K562 (cell line): ENCODE measurements around the gene CAMSAP2. TPM values are rescaled to one million over a fixed set of nuclear protein-coding genes. Genes with fewer than 3 reads are reported as not detected.

Experiments used
- ATAC-seq: fragments of 200-7000 bp; cut with Tn5 transposase; 3 replicates; pipeline ENCODE4 v1.9.1; 2020; ENCODE audit warnings: moderate library complexity
- BruUV-seq: library from RNA; stranded (reverse); fragments of 400-500 nt; replicated peaks from 2 replicates; lab custom pipeline; 2021; lab: Mats Ljungman, UMichigan
- CTCF ChIA-PET: fragments of 300-600 bp; formaldehyde crosslinking; extraction: SDS; loops from one replicate; lab custom pipeline; 2021; ENCODE audit warnings: low intra/inter-chr PET ratio; lab: Yijun Ruan, JAX
- POLR2A ChIA-PET: fragments of 300-600, 350-650 bp; sonication (Branson Sonifier 250); formaldehyde crosslinking; extraction: SDS; loops from one replicate; lab custom pipeline; 2021; ENCODE audit warnings: antibody characterized with exemption, inconsistent platforms; lab: Yijun Ruan, JAX
- DNase-seq, 4 experiments: peaks; one replicate each; pipeline versions ENCODE4 v3.0.0 to v3.0.0-alpha.2; 2011 to 2018; ENCODE audit warnings: low spot score in 3 of 4, mixed read lengths in 3 of 4; ENCODE audit errors: extremely low read depth in 1 of 4
- FAIRE-seq: peaks from 2 replicates; lab custom pipeline; 2011; peaks lifted over from hg19 to GRCh38; lab: Jason Lieb, UNC
- H2AFZ ChIP-seq: 2 replicates; pipeline ENCODE4 v1.6.0; 2011; ENCODE audit warnings: low read depth, low read length, control low read depth, inconsistent platforms
- H3K27ac ChIP-seq: fragments of 200-600 bp; 3 replicates; pipeline ENCODE4 v1.8.0; 2011; ENCODE audit warnings: low read depth, mild to moderate bottlenecking, control low read depth, inconsistent platforms, low read length, moderate library complexity, mixed read lengths; ENCODE audit errors: extremely low read depth
- H3K27me3 ChIP-seq, 2 experiments: fragments of 300-600 bp in 1 of 2; 2 replicates in 1 of 2; 3 replicates in 1 of 2; pipeline versions ENCODE4 v1.6.0 to v1.8.0; 2011; ENCODE audit warnings: inconsistent platforms in 2 of 2, low read length in 2 of 2, mild to moderate bottlenecking in 1 of 2, mixed read lengths in 1 of 2, moderate library complexity in 1 of 2; ENCODE audit not compliant: control insufficient read depth in 2 of 2, insufficient read depth in 2 of 2
- H3K36me3 ChIP-seq: fragments of 300-600 bp; 3 replicates; pipeline ENCODE4 v1.8.0; 2011; ENCODE audit warnings: mild to moderate bottlenecking, low read length, inconsistent platforms; ENCODE audit not compliant: control insufficient read depth, insufficient read depth
- H3K4me1 ChIP-seq, 2 experiments: fragments of 200-600 bp in 1 of 2; replicated peaks in 1 of 2; 2 replicates in 1 of 2; 3 replicates in 1 of 2; pipeline versions ENCODE4 v1.5.1 to v1.8.0; 2011; ENCODE audit warnings: inconsistent platforms in 2 of 2, low read length in 2 of 2, mild to moderate bottlenecking in 1 of 2, mixed read lengths in 1 of 2, moderate library complexity in 1 of 2; ENCODE audit not compliant: control insufficient read depth in 2 of 2, insufficient read depth in 2 of 2
- H3K4me2 ChIP-seq: 2 replicates; pipeline ENCODE4 v1.6.1; 2011; ENCODE audit warnings: low read length, control low read depth, inconsistent platforms, mixed read lengths; ENCODE audit not compliant: insufficient read depth
- H3K4me3 ChIP-seq: fragments of 200-600 bp; sonication (generic), shearing (Covaris generic); 2 replicates; pipeline ENCODE4 v1.5.1; 2016; ENCODE audit warnings: control low read depth, inconsistent platforms
- H3K79me2 ChIP-seq: fragments of 200-600 bp; 3 replicates; pipeline ENCODE4 v1.8.0; 2011; ENCODE audit warnings: low read length, inconsistent platforms; ENCODE audit not compliant: control insufficient read depth, insufficient read depth
- H3K9ac ChIP-seq, 2 experiments: 2 replicates each; pipeline versions ENCODE4 v1.6.0 to v1.6.1; 2011; ENCODE audit warnings: low read depth in 2 of 2, low read length in 2 of 2, control low read depth in 1 of 2, inconsistent platforms in 1 of 2, mild to moderate bottlenecking in 1 of 2, mixed read lengths in 1 of 2; ENCODE audit not compliant: insufficient read depth in 1 of 2
- H3K9me1 ChIP-seq: one replicate; pipeline ENCODE4 v1.6.0; 2011; ENCODE audit warnings: inconsistent platforms, mild to moderate bottlenecking, low read length, moderate library complexity; ENCODE audit not compliant: control insufficient read depth, insufficient read depth
- H3K9me3 ChIP-seq: replicated peaks from 2 replicates; pipeline ENCODE4 v1.5.1; 2011; ENCODE audit warnings: low read depth, low read length, inconsistent platforms; ENCODE audit not compliant: control insufficient read depth, insufficient read depth
- H4K20me1 ChIP-seq: replicated peaks from 2 replicates; pipeline ENCODE4 v1.6.1; 2011; ENCODE audit warnings: low read length, inconsistent platforms, mixed read lengths; ENCODE audit not compliant: control insufficient read depth, insufficient read depth
- ARID1B ChIP-seq: fragments of 450-650 bp; IDR thresholded peaks from 2 replicates; pipeline ENCODE4 v1.6.1; 2016; ENCODE audit warnings: antibody characterized with exemption, mild to moderate bottlenecking, inconsistent platforms
- ATF1 ChIP-seq, 2 experiments: fragments of 450-650 bp in 1 of 2; IDR thresholded peaks; 2 replicates each; pipeline ENCODE4 v1.6.1; 2016; ENCODE audit warnings: missing compliant biosample characterization in 1 of 2, missing genetic modification characterization in 1 of 2
- BMI1 ChIP-seq: fragments of 150-350 bp; IDR thresholded peaks from 2 replicates; pipeline ENCODE4 v1.6.1; 2014; ENCODE audit warnings: low read length
- CBFA2T2 ChIP-seq: fragments of 450-650 bp; conservative IDR thresholded peaks from 2 replicates; pipeline ENCODE4 v1.6.1; 2017; ENCODE audit warnings: mild to moderate bottlenecking
- DMBX1 ChIP-seq: fragments of 250-450 bp; sonication (Bioruptor Pico); IDR thresholded peaks from 2 replicates; pipeline ENCODE4 v1.8.0; 2022; ENCODE audit warnings: inconsistent platforms, mild to moderate bottlenecking, moderate library complexity, borderline replicate concordance
- LCOR ChIP-seq: sonication (generic); formaldehyde crosslinking; IDR thresholded peaks from 2 replicates; pipeline ENCODE4 v1.8.0; 2022; ENCODE audit warnings: mild to moderate bottlenecking, missing genetic modification reagents
- NBN ChIP-seq: fragments of 450-650 bp; IDR thresholded peaks from 2 replicates; pipeline ENCODE4 v1.6.1; 2016; ENCODE audit warnings: low read depth, mild to moderate bottlenecking
- NR4A1 ChIP-seq, 2 experiments: fragments of 250-450 bp in 1 of 2; fragments of 450-650 bp in 1 of 2; sonication (Bioruptor Pico) in 1 of 2; IDR thresholded peaks; 2 replicates each; pipeline versions ENCODE4 v1.4.0 to v1.6.1; 2016 to 2020; ENCODE audit warnings: mild to moderate bottlenecking in 2 of 2, missing compliant biosample characterization in 1 of 2, missing genetic modification characterization in 1 of 2, moderate library complexity in 1 of 2
- SOX6 ChIP-seq: fragments of 450-650 bp; IDR thresholded peaks from 2 replicates; pipeline ENCODE4 v1.6.1; 2014; ENCODE audit warnings: mild to moderate bottlenecking
- ZFP1 ChIP-seq: fragments of 450-650 bp; formaldehyde crosslinking; IDR thresholded peaks from 2 replicates; pipeline ENCODE4 v1.4.0; 2020; ENCODE audit warnings: mild to moderate bottlenecking, mixed read lengths
- ZNF197 ChIP-seq: fragments of 200-800 bp; sonication (Bioruptor generic); IDR thresholded peaks from 2 replicates; pipeline ENCODE4 v1.6.1; 2016; ENCODE audit warnings: low read depth, missing genetic modification characterization, missing compliant biosample characterization
- ZNF324 ChIP-seq: fragments of 250-450 bp; sonication (Bioruptor Pico); IDR thresholded peaks from 2 replicates; pipeline ENCODE4 v1.4.0; 2020; ENCODE audit warnings: mild to moderate bottlenecking
- ZNF766 ChIP-seq: fragments of 200-800 bp; sonication (Bioruptor generic); conservative IDR thresholded peaks from 2 replicates; pipeline ENCODE4 v1.6.1; 2016; ENCODE audit warnings: missing genetic modification characterization, missing compliant biosample characterization
- ZNF79 ChIP-seq: fragments of 250-450 bp; sonication (Bioruptor Pico); IDR thresholded peaks from 2 replicates; pipeline ENCODE4 v1.4.0; 2020; ENCODE audit warnings: low read depth, mild to moderate bottlenecking, moderate library complexity
- WGBS: fragments of 100-300 bp; shearing (Covaris generic); methylation state at CpG from one replicate; pipeline ENCODE4 v1.1.6; 2016; ENCODE audit warnings: low coverage, mixed read lengths; ENCODE audit not compliant: insufficient coverage; ENCODE audit errors: missing lambda C conversion rate; 5-methylcytosine and 5-hydroxymethylcytosine counted together
- in situ Hi-C: fragments of 300-500 bp; cut with MboI; formaldehyde crosslinking; loops from 4 replicates; pipeline ENCODE4 v1.15.0; 2018; ENCODE audit warnings: inconsistent platforms, mixed read lengths
- intact Hi-C: fragments of 100-400 bp; cut with micrococcal nuclease; formaldehyde crosslinking; loops from 2 replicates; pipeline ENCODE4 v1.14.2; 2022
- polyA plus RNA-seq, 8 experiments: library from polyadenylated mRNA; depleted of rRNA in 4 of 8; stranded (reverse) in 5 of 8; unstranded in 3 of 8; fragments of >200 nt; fragmentation: Nextera tagmentation in 2 of 8; fragmentation: Illumina TruSeq in 1 of 8; extraction: Ambion mirVana in 2 of 8; extraction: Trizol in 1 of 8; gene quantifications; 2 replicates each; pipeline versions ENCODE4 v1.2.1 to v1.2.3, GENCODE V29; 2011 to 2014; ENCODE audit warnings: inconsistent platforms in 1 of 8, missing spikeins in 1 of 8
- total RNA-seq, 7 experiments: library from RNA; depleted of rRNA in 6 of 7; stranded (reverse); fragments of >200 nt in 6 of 7; fragmentation: Illumina TruSeq in 2 of 7; extraction: Trizol in 2 of 7; gene quantifications; 2 replicates each; pipeline versions ENCODE4 v1.2.1 to v1.2.3, GENCODE V29; 2011 to 2021; ENCODE audit warnings: low replicate concordance in 1 of 7
- TF ChIP-seq, protein P1 (sequence below), 3 experiments: fragments of 200-800 bp in 1 of 3; fragments of 250-450 bp in 1 of 3; fragments of 450-650 bp in 1 of 3; sonication (Bioruptor Pico) in 1 of 3; sonication (Bioruptor generic) in 1 of 3; formaldehyde crosslinking in 1 of 3; IDR thresholded peaks; 2 replicates each; pipeline versions ENCODE4 v1.6.1 to v1.8.0; 2016 to 2022; ENCODE audit warnings: mild to moderate bottlenecking in 2 of 3, missing genetic modification characterization in 2 of 3, missing compliant biosample characterization in 1 of 3, moderate library complexity in 1 of 3
- TF ChIP-seq, protein P2 (sequence below), 2 experiments: fragments of 250-450 bp in 1 of 2; fragments of 450-650 bp in 1 of 2; sonication (Bioruptor Pico) in 1 of 2; IDR thresholded peaks; 2 replicates each; pipeline versions ENCODE4 v1.6.1 to v1.8.0; 2016 to 2021; ENCODE audit warnings: mild to moderate bottlenecking in 2 of 2, moderate library complexity in 2 of 2, missing compliant biosample characterization in 1 of 2, missing genetic modification characterization in 1 of 2
- TF ChIP-seq, protein P3 (sequence below): fragments of 250-450 bp; sonication (Bioruptor Pico); IDR thresholded peaks from 2 replicates; pipeline ENCODE4 v1.4.0; 2020

CAMSAP2 gene
- total and polyA plus RNA-seq, 9 of the 15 experiments (the other 6 are each of a cell fraction or from before 2014, with no cell fraction given) = 1.4 to 7.5 (median 2.7) TPM

DNA sequence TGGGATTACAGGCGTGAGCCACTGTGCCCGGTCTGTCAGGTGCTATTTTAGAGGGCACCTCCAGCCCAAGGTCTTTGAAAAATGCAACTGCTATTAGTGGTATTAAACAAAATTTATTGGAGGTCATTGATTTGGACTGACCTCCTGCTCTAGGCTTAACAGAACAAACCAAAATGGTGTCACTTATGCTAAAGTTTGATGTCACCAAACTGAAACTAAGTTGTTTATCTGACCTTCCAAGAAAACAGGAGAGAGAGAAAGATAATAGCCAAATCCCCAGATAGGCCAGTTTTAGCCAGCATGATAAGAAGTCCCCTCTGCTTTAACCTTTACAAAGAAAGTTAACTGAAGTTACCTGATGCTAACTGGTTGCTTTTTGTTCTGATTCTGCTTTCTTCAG lies 147.9 kb downstream of the CAMSAP2 start:
- POLR2A ChIA-PET = interaction anchor here (0.6 kb wide), 1 partner anchor 8 kb away, joined by 3 read pairs; no protein-coding TSS in a partner anchor
- no peak for DNase-seq
- Histone ChIP-seq H3K4me3 (no peak overlapping the region), H3K27me3 (peaks cover 52 to 59% of the 10 kb centered on the region in 2 experiments), H3K4me1 (peaks cover 7 to 13% of the 10 kb centered on the region in 2 experiments; a peak in 4 of 5 replicates), H2AFZ (no peak overlapping the region), H3K36me3 (no peaks in the 10 kb centered on the region), H3K79me2 (no peaks in the 10 kb centered on the region), H4K20me1 (peaks cover 12% of the 10 kb centered on the region; the same call in 1 of the 2 replicates), H3K9me3 (no peaks in the 10 kb centered on the region), H3K9me1 (no peaks in the 10 kb centered on the region), H3K9ac (no peak overlapping the region), H3K4me2 (no peak overlapping the region), H3K27ac (no peak overlapping the region)
- no TSS peak for BruUV-seq
- CTCF ChIA-PET = no interaction called here
- WGBS = 6% methylated on average over 2 of the region's 2 CpGs
- ATAC-seq = no peak
- intact Hi-C loops (no loop called here), in situ Hi-C loops (no loop called here)
- peak; percentile 23 for FAIRE-seq
- TF ChIP-seq ZNF79 (CRISPR knock-in tag) (peak; percentile 84), DMBX1 (CRISPR knock-in tag) (peak; percentile 92), ARID1B (peak; percentile 59), LCOR (CRISPR knock-in tag) (peak; percentile 35; the same call in 1 of the 2 replicates), ZNF324 (CRISPR knock-in tag) (no peak), CBFA2T2 (peak; percentile 19; the same call in 1 of the 2 replicates), NBN (no peak), ZFP1 (CRISPR knock-in tag) (peak; percentile 68; the same call in 1 of the 2 replicates), BMI1 (no peak), ZNF766 (CRISPR knock-in tag) (peak; percentile 93), SOX6 (peak; percentile 41; the same call in 1 of the 2 replicates), ATF1 (CRISPR knock-in tag; IDR thresholded peaks at IDR 0.05) (no peak), ATF1 (tag; IDR thresholded peaks at IDR 0.05) (peak; percentile 21; the same call in 1 of the 2 replicates), ZNF197 (peak; percentile 87), NR4A1 (CRISPR knock-in tag; IDR thresholded peaks at IDR 0.05) (no peak), NR4A1 (tag; IDR thresholded peaks at IDR 0.05) (peak; percentile 97)
- TF ChIP-seq, protein P1, sequence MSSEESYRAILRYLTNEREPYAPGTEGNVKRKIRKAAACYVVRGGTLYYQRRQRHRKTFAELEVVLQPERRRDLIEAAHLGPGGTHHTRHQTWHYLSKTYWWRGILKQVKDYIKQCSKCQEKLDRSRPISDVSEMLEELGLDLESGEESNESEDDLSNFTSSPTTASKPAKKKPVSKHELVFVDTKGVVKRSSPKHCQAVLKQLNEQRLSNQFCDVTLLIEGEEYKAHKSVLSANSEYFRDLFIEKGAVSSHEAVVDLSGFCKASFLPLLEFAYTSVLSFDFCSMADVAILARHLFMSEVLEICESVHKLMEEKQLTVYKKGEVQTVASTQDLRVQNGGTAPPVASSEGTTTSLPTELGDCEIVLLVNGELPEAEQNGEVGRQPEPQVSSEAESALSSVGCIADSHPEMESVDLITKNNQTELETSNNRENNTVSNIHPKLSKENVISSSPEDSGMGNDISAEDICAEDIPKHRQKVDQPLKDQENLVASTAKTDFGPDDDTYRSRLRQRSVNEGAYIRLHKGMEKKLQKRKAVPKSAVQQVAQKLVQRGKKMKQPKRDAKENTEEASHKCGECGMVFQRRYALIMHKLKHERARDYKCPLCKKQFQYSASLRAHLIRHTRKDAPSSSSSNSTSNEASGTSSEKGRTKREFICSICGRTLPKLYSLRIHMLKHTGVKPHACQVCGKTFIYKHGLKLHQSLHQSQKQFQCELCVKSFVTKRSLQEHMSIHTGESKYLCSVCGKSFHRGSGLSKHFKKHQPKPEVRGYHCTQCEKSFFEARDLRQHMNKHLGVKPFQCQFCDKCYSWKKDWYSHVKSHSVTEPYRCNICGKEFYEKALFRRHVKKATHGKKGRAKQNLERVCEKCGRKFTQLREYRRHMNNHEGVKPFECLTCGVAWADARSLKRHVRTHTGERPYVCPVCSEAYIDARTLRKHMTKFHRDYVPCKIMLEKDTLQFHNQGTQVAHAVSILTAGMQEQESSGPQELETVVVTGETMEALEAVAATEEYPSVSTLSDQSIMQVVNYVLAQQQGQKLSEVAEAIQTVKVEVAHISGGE (CRISPR knock-in tag; IDR thresholded peaks at IDR 0.05) = peak in 1 of 3 experiments; percentile 73; a peak in 2 of 6 replicates
- TF ChIP-seq, protein P2, sequence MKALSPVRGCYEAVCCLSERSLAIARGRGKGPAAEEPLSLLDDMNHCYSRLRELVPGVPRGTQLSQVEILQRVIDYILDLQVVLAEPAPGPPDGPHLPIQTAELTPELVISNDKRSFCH (CRISPR knock-in tag; IDR thresholded peaks at IDR 0.05) = no peak
- TF ChIP-seq, protein P2 (tag; IDR thresholded peaks at IDR 0.05) = peak; percentile 98
- TF ChIP-seq, protein P3, sequence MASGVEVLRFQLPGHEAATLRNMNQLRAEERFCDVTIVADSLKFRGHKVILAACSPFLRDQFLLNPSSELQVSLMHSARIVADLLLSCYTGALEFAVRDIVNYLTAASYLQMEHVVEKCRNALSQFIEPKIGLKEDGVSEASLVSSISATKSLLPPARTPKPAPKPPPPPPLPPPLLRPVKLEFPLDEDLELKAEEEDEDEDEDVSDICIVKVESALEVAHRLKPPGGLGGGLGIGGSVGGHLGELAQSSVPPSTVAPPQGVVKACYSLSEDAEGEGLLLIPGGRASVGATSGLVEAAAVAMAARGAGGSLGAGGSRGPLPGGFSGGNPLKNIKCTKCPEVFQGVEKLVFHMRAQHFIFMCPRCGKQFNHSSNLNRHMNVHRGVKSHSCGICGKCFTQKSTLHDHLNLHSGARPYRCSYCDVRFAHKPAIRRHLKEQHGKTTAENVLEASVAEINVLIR = peak; percentile 49
